Left ventricle myocardium inferior (tissue), 1 donor: Measurements from ENCODE around the gene ZIC2. TPM values are rescaled to one million over a fixed set of nuclear protein-coding genes. Genes with fewer than 3 reads are reported as not detected.
"Not testable (repeated sequence)": the region's sequence is repeated elsewhere in the genome, so short reads cannot be mapped to it uniquely, and the experiment has no call there.

Experiments
- DNase-seq: peaks from one replicate; pipeline ENCODE4 v3.0.0-alpha.2; 2020
- H3K27ac ChIP-seq: fragments of 200-600 bp; replicated peaks from 2 replicates; pipeline ENCODE4 v1.8.0; 2021
- H3K27me3 ChIP-seq: fragments of 200-600 bp; 2 replicates; pipeline ENCODE4 v1.8.0; 2021; ENCODE audit warnings: low read depth
- H3K36me3 ChIP-seq: fragments of 200-600 bp; 2 replicates; pipeline ENCODE4 v1.8.0; 2021
- H3K4me1 ChIP-seq: fragments of 200-600 bp; 2 replicates; pipeline ENCODE4 v1.8.0; 2021
- H3K4me3 ChIP-seq: fragments of 200-600 bp; 2 replicates; pipeline ENCODE4 v1.8.0; 2021; ENCODE audit warnings: mild to moderate bottlenecking, moderate library complexity
- H3K9me3 ChIP-seq: fragments of 200-600 bp; replicated peaks from 2 replicates; pipeline ENCODE4 v1.8.0; 2021
- intact Hi-C: fragments of 100-400 bp; cut with micrococcal nuclease; formaldehyde crosslinking; loops from one replicate; pipeline ENCODE4 v1.11.0; 2022
- total RNA-seq: library from RNA; stranded (reverse); fragmentation: NEBNext Ultra II Directional; extraction: Animal tissue kit (Norgen Biotek cat#: 25700); gene quantifications from one replicate; pipeline ENCODE4 v1.2.1, GENCODE V29; 2021
- TF ChIP-seq, protein P1 (sequence below): fragments of 200-600 bp; IDR thresholded peaks from 2 replicates; pipeline ENCODE4 v1.8.0; 2021; ENCODE audit warnings: antibody characterized with exemption, mild to moderate bottlenecking, borderline replicate concordance
- donor health status: DM: no; HTN: yes; CAD: no; lungs with severe emphysema.

Gene ZIC2
- total RNA-seq, 1 donor from 2014 or later = not detected

GRCh38 chr13:99949679-99950413 lies 31.7 kb upstream of the ZIC2 start:
- no peak overlapping the region for H3K4me3 ChIP-seq
- no peaks in the 10 kb centered on the region for H3K4me1 ChIP-seq
- no peak overlapping the region for H3K27ac ChIP-seq
- peaks cover 98% of the 10 kb centered on the region for H3K27me3 ChIP-seq
- H3K36me3 ChIP-seq = no peaks in the 10 kb centered on the region
- intact Hi-C loops = no loop called here
- TF ChIP-seq, protein P1, sequence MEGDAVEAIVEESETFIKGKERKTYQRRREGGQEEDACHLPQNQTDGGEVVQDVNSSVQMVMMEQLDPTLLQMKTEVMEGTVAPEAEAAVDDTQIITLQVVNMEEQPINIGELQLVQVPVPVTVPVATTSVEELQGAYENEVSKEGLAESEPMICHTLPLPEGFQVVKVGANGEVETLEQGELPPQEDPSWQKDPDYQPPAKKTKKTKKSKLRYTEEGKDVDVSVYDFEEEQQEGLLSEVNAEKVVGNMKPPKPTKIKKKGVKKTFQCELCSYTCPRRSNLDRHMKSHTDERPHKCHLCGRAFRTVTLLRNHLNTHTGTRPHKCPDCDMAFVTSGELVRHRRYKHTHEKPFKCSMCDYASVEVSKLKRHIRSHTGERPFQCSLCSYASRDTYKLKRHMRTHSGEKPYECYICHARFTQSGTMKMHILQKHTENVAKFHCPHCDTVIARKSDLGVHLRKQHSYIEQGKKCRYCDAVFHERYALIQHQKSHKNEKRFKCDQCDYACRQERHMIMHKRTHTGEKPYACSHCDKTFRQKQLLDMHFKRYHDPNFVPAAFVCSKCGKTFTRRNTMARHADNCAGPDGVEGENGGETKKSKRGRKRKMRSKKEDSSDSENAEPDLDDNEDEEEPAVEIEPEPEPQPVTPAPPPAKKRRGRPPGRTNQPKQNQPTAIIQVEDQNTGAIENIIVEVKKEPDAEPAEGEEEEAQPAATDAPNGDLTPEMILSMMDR = no peak
- DNase-seq = no peak
- no peaks in the 10 kb centered on the region for H3K9me3 ChIP-seq

DNA sequence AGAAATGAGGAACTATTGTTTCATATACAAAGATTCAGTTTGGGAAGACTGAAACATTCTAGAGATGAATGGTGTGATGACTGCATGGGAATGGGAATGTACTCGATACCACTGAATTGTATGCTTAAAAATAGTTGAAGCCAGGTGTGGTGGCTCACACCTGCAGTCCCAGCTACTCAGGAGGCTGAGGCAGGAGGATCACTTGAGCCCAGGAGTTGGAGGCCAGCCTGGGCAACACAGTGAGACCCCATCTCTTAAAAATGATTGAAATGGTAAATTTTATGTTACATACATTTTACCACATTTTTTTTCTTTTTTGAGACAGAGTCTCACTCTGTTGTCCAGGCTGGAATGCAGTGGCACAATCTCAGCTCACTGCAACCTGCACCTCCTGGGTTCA lies 29.9 kb upstream of the ZIC2 start:
- H3K36me3 ChIP-seq, H3K9me3 ChIP-seq, DNase-seq, intact Hi-C loops, H3K27ac ChIP-seq, H3K4me3 ChIP-seq: not testable (repeated sequence)
- Histone ChIP-seq H3K27me3 (peaks cover 98% of the 10 kb centered on the region), H3K4me1 (peaks cover 12% of the 10 kb centered on the region)

- Histone ChIP-seq H3K4me3 (no peak overlapping the region), H3K36me3 (no peaks in the 10 kb centered on the region), H3K4me1 (peaks cover 22% of the 10 kb centered on the region), H3K9me3 (no peaks in the 10 kb centered on the region), H3K27me3 (peaks cover 98% of the 10 kb centered on the region), H3K27ac (no peak overlapping the region)
- intact Hi-C loops = no loop called here
- TF ChIP-seq, protein P1 = no peak
- no peak for DNase-seq
Observed at GRCh38 chr13:99953138-99953755, 28.3 kb upstream of the ZIC2 start.

DNA sequence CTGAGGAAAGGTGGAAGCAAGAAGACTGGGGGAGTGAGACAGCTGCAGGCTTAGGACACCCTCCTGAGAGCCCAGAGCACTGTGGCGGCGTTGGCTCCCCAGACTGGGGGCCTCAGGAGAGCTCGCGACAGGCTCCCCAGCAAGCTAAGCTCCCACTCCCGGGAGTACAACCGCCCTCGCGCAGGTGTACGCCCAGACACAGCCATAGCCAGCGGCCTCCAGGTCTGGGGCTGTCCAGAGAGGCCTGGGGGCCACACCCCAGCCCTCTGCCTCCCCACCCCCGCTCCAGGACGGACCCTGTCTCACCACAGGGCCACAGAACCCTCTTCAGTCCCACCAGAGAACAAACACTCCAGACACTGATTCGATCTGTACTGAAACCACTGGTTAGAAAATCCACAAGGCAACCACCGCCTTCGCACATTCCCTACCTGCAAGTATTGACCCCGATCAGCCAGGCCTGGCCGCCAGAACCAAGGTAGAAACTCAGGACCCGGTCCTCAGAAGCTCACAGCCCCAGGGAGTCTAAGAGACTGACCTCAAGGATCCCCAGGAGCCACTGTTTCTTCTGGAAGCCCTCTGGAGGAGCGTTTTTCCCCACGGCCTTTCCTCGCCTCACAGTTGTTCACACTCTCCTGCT lies 26.4 kb upstream of the ZIC2 start:
- TF ChIP-seq, protein P1 = no peak
- no peaks in the 10 kb centered on the region for H3K9me3 ChIP-seq
- H3K27me3 ChIP-seq = peaks cover 98% of the 10 kb centered on the region
- H3K4me1 ChIP-seq = peaks cover 39% of the 10 kb centered on the region
- intact Hi-C loops = no loop called here
- no peak overlapping the region for H3K27ac ChIP-seq
- DNase-seq = no peak
- no peaks in the 10 kb centered on the region for H3K36me3 ChIP-seq
- peak overlapping the region; percentile 52 for H3K4me3 ChIP-seq

DNA sequence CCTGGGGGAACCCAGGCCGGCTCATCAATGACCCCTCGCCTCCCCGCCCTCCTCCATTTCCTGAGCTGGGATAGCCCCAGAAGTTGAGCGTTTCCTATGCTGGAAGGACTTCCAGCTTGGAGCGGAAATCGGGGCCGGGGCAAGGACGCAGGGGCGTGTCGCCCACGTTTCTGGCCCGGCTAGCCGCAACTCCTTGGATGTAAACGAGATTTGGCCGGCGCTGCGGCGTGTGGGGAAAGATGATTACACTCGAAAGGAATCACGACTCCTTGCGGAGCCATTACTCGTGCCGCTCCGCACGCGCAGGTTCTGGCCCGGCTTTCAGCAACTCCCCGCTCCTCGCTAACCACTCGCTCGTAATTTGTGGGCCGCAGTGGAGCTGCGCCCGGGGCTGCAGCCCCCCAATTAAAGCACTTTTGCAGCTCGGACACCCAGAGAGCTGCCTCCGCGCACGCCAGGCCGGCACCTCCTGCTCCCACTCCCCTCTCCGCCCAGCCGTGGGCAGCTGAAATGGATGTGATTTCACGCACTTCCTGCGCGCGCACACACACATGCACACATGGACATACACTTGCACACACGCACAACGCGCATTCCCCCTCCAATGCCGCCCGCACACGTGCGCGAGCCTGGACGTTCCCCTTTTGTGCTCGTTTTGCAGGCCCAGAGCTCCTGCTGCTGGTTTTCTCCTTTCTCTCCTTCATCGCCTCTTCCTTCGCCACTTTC lies 25.7 kb upstream of the ZIC2 start:
- H3K27ac ChIP-seq = no peak overlapping the region
- H3K9me3 ChIP-seq = no peaks in the 10 kb centered on the region
- TF ChIP-seq, protein P1 = no peak
- H3K4me1 ChIP-seq = peaks cover 40% of the 10 kb centered on the region
- DNase-seq = no peak
- no peaks in the 10 kb centered on the region for H3K36me3 ChIP-seq
- intact Hi-C loops = no loop called here
- H3K27me3 ChIP-seq = peaks cover 99% of the 10 kb centered on the region
- peak overlapping the region; percentile 52 for H3K4me3 ChIP-seq
